Activated CD8-positive, alpha-beta memory T cell treated with anti-CD3 and anti-CD28 coated beads, Interleukin-2, amount 50 U/mL, for 24 hours (primary cell): ENCODE measurements around the gene TAF15.

Experiments
- DNase-seq: peaks from one replicate; pipeline ENCODE4 v3.0.0-alpha.2; 2020; ENCODE audit errors: extremely low read depth

The TAF15 gene

GRCh38 chr17:35808962-35809854 lies at the start of gene TAF15:
TSS of gene TAF15 (plus strand) at chr17:35809484. CDS start at chr17:35809570, 86 bp downstream.
- DNase-seq: peak; percentile 88

- DNase-seq: no peak
These were observed 48.7 kb upstream of the TAF15 start, which contains the start of gene C17orf50 for GRCh38 chr17:35760587-35760986. TSS of gene C17orf50 (plus strand) at chr17:35760887. CDS start at chr17:35760942, 55 bp downstream.

- no peak for DNase-seq
These were observed 47.7 kb upstream of the TAF15 start for GRCh38 chr17:35761601-35762000.

- DNase-seq: no peak
These were observed 45.5 kb upstream of the TAF15 start for GRCh38 chr17:35763767-35764122.

DNA sequence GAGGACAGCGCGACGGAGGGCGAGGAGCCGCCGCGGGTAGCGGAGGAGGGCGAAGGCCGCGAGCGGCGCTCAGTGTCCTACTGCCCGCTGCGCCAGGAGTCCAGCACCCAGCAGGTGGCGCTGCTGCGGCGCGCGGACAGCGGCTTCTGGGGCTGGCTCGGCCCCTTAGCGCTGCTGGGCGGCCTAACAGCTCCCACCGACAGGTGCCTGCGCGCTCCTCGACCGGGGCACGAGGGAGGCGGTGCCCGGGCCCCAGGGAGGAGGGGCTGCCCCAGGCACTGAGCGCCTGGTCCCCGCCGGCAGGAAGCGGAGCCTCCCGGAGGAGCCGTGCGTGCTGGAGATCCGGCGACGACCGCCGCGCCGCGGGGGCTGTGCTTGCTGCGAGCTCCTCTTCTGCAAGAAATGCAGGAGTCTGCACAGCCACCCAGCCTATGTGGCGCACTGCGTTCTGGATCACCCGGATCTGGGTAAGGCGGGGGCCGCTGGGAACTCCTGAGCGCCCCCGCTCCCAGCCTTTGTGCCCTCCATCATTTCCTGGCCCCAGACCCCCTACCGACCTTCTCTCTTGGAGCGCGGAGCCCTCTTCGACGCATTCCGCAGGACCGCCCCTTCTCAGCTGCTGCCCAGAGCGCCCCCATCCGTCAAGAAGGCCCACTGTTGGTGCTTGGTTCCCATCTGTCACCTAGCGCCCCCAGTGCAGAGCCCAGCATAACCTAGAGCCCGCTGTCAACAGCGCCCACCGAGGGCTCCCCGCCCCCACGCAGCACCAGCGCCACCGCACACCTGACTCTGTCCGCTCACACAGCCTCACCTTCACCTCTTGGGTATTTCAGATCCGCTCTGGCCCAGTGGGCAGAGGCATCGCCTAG lies 44.9 kb upstream of the TAF15 start:
- DNase-seq: peak; percentile 54

DNA sequence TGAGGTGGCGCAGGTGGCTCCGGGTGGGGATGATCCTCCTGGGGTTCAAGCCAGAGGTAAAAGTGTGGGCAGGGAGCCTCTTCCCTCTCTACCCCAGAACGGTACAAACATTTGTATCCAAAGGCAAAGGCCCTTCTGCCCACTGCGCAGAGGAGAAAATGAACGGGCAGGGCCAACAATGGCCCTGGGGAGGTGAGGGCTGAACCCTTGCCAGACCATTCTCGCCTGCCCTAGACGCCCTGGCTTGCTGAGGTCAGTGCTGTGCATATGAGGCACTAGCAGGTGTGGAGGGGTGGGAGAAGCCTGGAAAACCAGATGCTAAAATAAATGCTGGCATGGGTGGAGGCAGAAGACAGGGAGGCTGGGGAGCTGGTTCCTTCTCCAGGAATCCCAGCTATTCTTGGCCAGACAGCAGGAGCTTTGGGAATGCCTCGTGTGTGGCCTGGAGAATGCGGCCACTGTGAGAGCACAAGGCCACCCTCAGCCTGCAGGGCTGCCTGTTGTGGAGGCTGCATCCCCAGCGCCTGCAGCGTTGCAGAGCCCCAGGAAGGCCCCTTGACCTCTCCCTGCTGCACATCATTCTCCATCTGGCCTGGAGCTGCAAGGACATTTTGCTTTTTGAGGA lies 44.1 kb upstream of the TAF15 start:
- DNase-seq: no peak

DNA sequence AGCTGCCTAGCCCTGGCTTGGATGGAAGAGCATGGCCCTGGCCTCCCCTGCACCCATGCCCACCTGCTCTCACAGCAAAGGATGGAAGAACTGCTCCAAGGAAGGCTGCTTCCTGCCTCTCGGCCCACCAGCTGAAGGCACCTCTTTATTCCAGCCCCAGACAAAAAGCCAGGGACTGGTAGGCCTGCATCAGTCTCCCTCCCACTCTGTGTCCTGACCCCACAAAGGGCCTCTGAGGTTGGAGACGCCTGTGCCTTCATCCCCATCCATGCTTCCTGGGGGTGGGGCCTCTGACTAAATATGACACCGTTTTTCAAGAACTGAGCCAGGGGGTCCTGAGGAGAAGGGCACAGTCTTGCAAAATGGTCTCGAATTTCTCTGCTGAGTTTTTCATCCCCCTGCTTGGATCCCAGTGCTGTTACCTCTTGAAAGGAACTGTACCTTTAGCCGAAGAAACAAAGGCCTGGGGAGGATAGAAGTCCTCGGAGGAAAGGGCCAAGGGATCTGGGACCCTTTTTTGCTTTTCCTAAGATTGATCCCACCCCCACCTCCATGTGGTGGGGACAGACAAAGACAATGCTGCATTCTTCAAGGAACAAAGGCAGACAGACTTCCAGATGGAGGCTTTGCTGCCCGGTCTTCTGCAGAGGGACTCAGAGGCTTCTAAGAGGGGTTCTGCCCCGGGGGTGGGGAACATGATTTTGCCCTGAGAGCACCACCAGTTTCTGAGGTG lies 43.4 kb upstream of the TAF15 start:
- no peak for DNase-seq

DNA sequence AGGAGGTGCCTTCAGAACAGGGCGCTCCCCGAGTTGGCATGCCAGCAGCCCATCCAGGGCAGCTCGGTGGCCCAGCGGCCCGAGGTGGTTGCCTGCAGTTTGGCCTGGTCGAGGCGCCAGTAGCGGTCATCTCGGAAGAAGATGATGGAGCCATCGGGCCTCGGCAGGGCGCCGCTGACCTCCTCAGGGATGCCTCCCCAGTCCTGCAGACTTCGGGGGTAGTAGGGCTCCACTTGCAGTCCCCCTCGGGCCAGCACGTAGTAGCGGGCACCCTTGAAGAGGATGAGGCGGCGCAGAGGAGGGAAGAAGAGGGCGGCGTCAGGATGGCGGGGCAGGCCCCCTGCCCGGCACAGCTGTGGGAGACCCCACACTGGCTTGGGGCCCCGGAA lies 42.8 kb upstream of the TAF15 start:
- DNase-seq: no peak

GRCh38 chr17:35766903-35767510 lies 42.3 kb upstream of the TAF15 start:
- DNase-seq: no peak

DNA sequence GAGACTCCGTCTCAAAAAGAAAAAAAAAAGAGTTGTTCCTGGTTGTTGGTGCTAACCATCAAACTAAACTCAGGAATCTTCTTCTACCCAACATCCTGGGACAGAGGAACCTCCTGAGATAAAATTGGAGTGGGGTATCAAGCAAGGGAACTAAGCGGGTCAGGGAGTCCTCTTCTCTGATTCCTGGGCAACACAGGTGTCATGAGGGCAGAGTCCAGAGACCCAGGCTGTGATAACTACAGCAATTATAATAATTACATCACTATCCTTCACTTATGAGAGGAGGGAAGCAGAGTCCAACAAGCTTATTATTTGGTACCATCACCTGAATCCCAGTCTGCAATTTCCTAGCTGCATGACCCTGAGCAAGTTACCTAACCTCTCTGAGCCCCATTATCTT lies 40.5 kb upstream of the TAF15 start:
- no peak for DNase-seq

DNA sequence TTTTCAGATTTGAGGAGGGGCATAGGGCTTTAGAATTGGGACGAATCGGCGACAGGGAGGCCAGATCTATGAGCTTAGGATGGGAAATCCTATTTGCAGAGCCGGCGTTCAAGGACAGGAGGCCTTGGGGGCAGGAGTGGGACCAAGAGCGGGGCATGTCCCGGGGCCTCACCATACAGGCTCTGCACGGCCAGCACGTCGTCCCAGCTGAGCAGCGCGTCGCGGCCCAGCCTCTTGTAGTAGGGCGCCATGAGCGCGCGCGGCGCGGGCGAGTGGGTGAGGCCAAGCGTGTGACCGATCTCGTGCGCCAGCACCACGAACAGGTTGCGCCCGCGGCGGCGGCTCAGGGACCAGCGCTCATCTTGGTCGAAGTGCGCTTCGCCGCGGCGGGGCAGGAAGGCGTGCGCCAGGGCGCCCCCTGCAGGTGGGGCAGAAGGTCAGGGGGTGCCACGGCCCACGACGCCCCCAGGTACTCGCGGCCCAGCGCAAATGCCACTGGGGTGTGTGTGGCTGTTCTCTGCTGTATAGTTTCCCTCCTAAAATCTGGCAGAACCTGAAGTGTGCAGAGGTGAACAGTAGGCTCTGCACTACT lies 39.3 kb upstream of the TAF15 start:
- no peak for DNase-seq

DNA sequence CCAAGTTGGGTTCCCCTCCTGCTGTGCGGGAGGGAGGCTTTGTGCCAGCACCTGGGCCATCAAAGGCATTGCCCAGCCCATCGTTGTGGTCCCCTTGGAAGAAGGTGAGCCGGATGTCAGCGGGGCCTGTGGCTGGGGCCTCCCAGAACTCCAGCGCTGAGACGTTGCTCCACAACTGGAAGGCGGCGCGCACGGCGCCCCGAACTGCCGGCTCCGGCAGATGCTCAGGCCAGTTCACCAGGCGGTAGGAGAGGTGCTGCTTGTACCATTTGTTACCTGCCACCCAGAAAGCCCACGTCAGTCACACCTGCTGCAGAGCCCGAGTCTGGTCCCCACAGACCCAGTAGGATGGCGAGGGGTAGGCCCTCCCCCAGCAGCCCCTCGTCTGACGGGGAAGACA lies 36.2 kb upstream of the TAF15 start:
- no peak for DNase-seq

DNA sequence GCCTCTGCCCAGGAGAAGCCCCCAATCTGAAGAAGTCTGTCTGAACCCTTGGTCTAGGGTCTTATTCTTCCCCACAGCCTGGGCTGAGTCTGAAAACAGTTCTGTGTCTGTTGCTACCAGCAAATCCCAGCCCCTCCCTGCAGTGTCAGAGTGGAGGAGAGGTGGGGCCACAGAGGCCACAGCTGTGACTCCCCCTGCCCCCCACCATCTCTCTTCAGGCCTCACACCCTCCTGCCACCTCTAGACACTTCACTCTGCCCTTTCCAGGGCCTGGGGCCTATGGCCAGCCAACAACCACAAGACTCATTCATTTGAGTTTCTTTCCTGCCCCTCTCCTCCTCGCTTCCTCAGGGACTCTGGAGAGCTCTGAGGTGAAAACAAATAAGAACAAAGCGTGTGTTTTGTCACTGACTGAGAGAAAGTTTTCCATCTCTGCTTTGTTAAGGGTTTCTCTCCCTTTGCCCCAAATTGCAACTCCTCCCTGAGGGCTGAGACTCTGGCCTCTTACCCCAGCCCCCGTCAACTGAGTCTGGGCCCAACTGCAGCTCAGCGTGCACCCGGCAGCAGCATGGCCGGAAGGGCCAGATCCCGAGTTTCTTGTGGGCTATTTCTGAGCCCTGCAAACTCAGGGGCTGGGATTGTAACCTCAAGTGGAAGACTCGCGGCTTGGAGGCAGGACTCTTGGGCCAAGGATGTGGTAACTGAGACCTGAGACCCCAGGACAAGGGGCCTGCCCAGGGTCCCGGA lies 35.4 kb upstream of the TAF15 start:
- DNase-seq: no peak

DNA sequence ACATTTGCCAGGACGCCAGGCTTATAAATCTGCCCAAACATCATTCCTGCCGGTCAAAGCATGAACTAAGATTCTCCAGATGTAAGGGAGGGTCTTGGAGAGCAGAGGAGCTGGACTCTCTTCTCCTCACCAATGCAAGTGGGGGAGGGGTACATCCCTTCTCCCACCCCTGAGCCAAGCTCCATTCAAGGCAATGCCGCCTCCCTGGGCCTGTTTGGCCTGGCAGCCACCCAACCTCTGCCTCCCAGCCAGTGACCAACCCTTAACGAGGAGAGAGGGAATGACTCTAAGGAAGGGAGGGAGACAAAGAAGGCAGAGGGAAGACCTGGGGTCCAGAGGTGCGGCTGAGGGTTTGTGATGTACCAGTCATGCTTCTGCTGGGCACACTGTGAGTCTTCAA lies 34.8 kb upstream of the TAF15 start:
- no peak for DNase-seq

DNA sequence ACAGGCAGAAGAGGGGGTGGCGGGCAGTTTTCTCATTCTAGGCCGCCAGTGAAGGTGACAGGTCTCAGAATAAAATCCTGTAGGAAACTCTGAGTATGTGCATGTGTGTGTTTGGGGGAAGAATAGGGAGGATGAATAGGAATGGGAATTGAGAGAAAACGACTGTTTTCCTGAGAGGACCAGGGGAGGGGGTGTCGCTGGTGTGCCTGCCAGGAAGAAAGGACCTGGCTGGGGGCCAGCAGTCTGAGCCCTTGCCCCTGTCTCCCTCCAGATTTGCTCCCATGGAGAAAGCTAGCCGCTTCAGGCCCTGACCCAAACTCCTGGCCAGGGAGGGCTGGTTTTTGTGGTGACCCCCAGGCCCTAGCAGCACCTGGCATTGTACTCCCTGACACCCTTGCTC lies 34.2 kb upstream of the TAF15 start:
- no peak for DNase-seq

DNA sequence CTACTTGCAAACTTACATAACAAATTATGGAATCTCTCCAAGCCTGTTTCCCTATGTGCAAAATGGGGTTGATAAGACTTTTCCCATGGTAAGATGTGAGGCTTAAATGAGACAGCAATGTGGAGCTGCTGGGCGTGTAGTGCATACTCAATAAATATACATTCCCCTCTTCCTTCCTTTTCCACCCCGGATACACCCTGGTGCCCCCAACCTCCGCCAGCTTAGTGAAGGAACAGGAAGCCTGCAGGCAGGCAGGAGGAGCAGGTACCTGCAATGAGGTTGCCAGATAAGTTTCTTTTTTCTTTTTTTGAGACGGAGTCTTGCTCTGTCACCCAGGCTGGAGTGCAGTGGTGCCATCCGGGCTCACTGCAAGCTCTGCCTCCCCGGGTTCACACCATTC lies 33.7 kb upstream of the TAF15 start:
- no peak for DNase-seq

DNA sequence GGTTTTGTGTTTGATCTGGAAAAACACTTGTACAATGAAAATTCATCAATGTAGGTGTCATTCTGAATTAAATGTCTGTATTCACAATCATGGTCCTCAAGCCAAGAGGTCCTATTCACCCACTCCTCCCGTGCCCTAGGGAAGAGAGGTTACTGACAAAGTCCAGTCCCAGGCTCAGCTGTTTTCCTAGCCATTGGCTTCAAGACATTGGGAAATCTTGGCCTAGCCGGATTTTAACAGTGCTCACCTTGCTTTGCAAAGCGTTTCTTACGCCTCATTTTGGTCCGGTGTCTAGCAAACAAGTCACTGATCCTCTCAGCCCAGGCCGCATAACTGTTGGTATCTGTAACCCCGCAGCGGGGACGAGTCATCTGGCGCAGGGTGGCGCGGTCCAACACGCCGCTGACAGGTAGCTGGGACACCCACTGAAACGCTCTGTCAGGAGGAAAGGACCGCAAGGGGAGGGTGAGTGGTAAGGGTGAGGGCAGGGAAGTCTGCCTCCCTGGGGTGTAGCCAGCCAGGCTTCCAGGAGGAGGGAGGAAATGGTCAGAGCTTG lies 30.6 kb upstream of the TAF15 start:
- no peak for DNase-seq

- DNase-seq: no peak
These were observed 28.3 kb upstream of the TAF15 start for GRCh38 chr17:35780950-35781349.

DNA sequence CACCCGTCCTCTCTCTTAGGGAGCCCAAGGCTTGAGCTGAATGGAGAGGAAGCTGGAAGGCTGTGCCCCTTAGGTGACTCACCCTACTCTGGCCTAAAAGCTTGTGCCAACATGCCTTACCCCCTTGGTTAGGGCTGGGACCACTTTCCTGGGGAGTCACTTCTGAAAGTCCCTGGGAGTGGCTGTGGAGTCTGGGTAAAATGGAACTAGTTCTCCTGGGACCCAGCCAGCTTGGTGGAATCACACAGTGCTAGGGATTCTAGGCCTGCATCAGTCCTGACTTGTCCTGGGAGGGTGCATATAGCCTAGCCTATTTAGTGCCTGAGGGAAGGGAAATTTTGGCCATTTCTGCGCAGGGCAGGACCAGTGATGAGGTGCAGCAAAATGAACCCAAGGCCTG lies 24.4 kb upstream of the TAF15 start:
- DNase-seq: no peak

GRCh38 chr17:35786941-35787432 lies 22.3 kb upstream of the TAF15 start:
- DNase-seq: no peak
